Bronchial epithelial cell (primary cell): ENCODE data around the gene RPS6KA2. TPM values are rescaled to one million over a fixed set of nuclear protein-coding genes. Genes with fewer than 3 reads are reported as not detected.

ENCODE experiments used
- DNase-seq: peaks from one replicate; pipeline ENCODE4 v3.0.0-alpha.2; 2010; ENCODE audit warnings: low read depth
- FAIRE-seq: peaks from 2 replicates; lab custom pipeline; 2011; peaks lifted over from hg19 to GRCh38; lab: Jason Lieb, UNC
- H3K27me3 ChIP-seq: 2 replicates; pipeline ENCODE4 v1.5.1; 2011; ENCODE audit warnings: low read length; ENCODE audit not compliant: control insufficient read depth, insufficient read depth
- H3K36me3 ChIP-seq: 2 replicates; pipeline ENCODE4 v1.5.1; 2011; ENCODE audit warnings: low read length; ENCODE audit not compliant: control insufficient read depth, insufficient read depth
- H3K4me3 ChIP-seq: 2 replicates; pipeline ENCODE4 v1.5.1; 2011; ENCODE audit warnings: mild to moderate bottlenecking, low read depth, low read length, control low read depth
- total RNA-seq: library from RNA; depleted of rRNA; stranded (reverse); fragments of >200 nt; gene quantifications from 2 replicates; pipeline ENCODE4 v1.2.1, GENCODE V29; 2014
- TF ChIP-seq, protein P1 (sequence below): IDR thresholded peaks from 2 replicates; pipeline ENCODE4 v1.5.1; 2011; ENCODE audit warnings: mild to moderate bottlenecking, moderate library complexity, low read length, control low read depth, inconsistent platforms; ENCODE audit not compliant: insufficient read depth, severe bottlenecking

The RPS6KA2 gene
- total RNA-seq, 1 donor from 2014 or later: 42.6 TPM

GRCh38 chr6:166417285-166417691, 209.8 kb downstream of the RPS6KA2 start:
- FAIRE-seq (no peak), DNase-seq (no peak)
- TF ChIP-seq, protein P1, sequence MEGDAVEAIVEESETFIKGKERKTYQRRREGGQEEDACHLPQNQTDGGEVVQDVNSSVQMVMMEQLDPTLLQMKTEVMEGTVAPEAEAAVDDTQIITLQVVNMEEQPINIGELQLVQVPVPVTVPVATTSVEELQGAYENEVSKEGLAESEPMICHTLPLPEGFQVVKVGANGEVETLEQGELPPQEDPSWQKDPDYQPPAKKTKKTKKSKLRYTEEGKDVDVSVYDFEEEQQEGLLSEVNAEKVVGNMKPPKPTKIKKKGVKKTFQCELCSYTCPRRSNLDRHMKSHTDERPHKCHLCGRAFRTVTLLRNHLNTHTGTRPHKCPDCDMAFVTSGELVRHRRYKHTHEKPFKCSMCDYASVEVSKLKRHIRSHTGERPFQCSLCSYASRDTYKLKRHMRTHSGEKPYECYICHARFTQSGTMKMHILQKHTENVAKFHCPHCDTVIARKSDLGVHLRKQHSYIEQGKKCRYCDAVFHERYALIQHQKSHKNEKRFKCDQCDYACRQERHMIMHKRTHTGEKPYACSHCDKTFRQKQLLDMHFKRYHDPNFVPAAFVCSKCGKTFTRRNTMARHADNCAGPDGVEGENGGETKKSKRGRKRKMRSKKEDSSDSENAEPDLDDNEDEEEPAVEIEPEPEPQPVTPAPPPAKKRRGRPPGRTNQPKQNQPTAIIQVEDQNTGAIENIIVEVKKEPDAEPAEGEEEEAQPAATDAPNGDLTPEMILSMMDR: no peak
- Histone ChIP-seq H3K4me3 (no peak overlapping the region), H3K27me3 (no peaks in the 10 kb centered on the region), H3K36me3 (peaks cover 4% of the 10 kb centered on the region)

DNA sequence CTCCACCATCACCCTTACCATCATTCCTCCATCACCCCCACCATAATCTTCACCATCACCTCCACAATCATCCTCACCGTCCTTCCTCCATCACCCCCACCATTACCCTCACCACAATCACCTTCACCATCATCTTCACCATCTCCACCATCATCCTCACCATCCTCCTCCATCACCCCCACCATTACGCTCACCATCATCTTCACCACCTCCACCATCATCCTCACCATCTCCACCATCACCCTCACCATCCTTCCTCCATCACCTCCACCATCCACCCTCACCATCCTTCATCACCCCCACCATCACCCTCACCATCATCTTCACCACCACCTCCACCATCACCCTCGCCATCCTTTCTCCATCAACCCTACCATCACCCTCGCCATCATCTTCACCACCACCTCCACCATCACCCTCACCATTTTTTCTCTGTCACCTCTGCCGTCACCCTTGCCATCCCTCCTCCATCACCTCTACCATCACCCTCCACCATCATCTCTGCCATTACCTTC, 211.2 kb downstream of the RPS6KA2 start:
- no peak for DNase-seq
- Histone ChIP-seq H3K4me3 (no peak overlapping the region), H3K27me3 (no peaks in the 10 kb centered on the region), H3K36me3 (peaks cover 4% of the 10 kb centered on the region)
- TF ChIP-seq, protein P1: no peak
- FAIRE-seq: peak; percentile 100

DNA sequence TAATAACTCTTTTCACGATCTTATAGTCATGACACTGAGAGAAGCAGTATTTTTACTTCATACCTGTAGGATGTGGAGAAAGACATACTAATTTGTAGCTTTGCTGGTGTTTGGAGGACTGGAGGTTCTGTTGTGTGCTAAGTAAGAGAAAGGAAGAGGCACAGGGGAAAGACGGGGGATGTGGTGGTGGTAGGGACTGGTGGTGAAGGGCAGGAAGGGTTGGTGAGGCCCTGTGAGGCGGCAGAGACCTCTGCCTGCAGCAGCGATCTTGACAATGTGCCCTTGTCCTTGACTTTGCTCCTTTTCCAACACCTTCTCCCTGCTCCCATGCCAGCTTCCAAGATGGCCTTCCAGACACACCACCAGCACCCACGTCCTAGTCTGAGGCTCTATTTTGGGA, 211.7 kb downstream of the RPS6KA2 start:
- TF ChIP-seq, protein P1: no peak
- no peak overlapping the region for H3K4me3 ChIP-seq
- peaks cover 4% of the 10 kb centered on the region for H3K36me3 ChIP-seq
- FAIRE-seq: no peak
- no peaks in the 10 kb centered on the region for H3K27me3 ChIP-seq
- DNase-seq: no peak

GRCh38 chr6:166413491-166413951, 213.5 kb downstream of the RPS6KA2 start:
- DNase-seq: no peak
- peaks cover 2% of the 10 kb centered on the region for H3K36me3 ChIP-seq
- no peak overlapping the region for H3K4me3 ChIP-seq
- no peak for FAIRE-seq
- TF ChIP-seq, protein P1: no peak
- no peaks in the 10 kb centered on the region for H3K27me3 ChIP-seq

DNA sequence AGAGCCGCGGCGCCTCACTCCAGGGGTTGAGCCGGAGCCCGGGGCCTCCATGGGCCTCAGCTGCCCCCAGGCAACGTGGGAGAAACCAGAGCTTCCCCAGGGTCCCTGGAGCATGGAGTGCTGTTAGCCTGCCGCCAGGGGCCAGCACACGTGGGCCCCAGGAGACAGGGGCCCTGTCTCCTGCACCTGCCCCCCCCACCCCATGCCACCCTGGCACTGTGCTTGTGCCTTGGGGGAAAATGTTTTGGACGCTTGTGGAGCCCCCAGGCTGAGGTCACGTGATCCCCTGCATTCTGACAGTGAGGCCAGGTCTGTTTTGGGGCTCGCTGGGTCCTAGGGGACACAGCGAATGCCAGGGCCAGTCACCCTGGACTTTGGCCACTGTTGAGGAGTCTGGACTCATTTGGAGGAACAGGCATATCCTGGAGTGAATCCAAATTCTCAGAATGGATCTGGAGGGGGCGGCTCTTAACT, 214.1 kb downstream of the RPS6KA2 start:
- no peak for FAIRE-seq
- Histone ChIP-seq H3K4me3 (no peak overlapping the region), H3K27me3 (no peaks in the 10 kb centered on the region), H3K36me3 (peaks cover 2% of the 10 kb centered on the region)
- TF ChIP-seq, protein P1: no peak
- no peak for DNase-seq

DNA sequence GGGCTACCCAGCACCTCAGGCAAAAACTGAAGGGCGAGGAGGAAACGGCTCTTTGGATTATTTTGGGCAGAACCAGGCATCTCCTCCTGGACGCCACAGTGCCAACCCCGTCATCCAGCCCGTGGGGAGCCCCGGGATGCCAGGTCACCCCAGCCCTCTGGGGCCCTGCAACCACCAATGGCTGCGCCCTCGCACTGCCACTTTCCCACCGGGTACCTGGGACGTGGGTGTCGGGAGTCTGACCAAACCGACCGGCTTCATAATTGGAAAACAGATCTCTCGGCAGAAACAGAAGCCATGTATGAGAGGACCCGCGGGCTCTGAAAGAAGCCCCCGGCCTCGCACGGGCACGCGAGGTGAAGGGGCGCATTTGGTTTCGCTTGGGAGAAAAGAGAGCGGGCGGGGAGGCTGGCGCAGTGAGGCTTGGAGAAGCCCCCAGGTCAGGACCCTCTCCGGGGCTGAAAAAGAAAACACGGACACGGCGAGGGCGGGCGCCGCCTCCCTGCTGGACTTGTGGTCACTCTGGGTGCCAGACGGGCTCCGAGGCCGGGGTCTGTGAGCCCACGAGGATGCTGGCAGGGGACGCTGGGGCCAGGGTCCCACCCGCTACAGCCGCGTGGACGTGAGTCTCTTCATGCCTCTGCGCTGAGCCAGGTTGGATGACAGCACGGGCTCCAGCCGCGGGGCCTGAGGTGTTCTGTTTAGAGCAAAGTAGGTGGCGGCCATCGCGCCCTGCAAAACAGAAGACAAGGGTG, 214.7 kb downstream of the RPS6KA2 start:
- Histone ChIP-seq H3K4me3 (no peak overlapping the region), H3K27me3 (no peaks in the 10 kb centered on the region), H3K36me3 (peaks cover 2% of the 10 kb centered on the region)
- FAIRE-seq (no peak), DNase-seq (no peak)
- TF ChIP-seq, protein P1: no peak
